H9 (cell line): Measurements from ENCODE around the gene FXYD7. TPM values are rescaled to one million over a fixed set of nuclear protein-coding genes. Genes with fewer than 3 reads are reported as not detected.

Experiments used
- DNase-seq: peaks from one replicate; pipeline ENCODE4 v3.0.0-alpha.2; 2017
- H2AFZ ChIP-seq: one replicate; pipeline ENCODE4 v1.6.1; 2013; ENCODE audit warnings: mild to moderate bottlenecking, low read length, control low read depth, moderate library complexity
- H2AK5ac ChIP-seq: 2 replicates; pipeline ENCODE4 v1.6.1; 2013; ENCODE audit warnings: low read length, control low read depth, mixed read lengths; ENCODE audit not compliant: insufficient read length
- H2BK120ac ChIP-seq: one replicate; pipeline ENCODE4 v1.6.1; 2013; ENCODE audit warnings: low read depth, mild to moderate bottlenecking, low read length, control low read depth, inconsistent platforms; ENCODE audit not compliant: poor library complexity, severe bottlenecking
- H2BK12ac ChIP-seq: 2 replicates; pipeline ENCODE4 v1.6.1; 2013; ENCODE audit warnings: low read length, control low read depth, mixed read lengths, low read depth; ENCODE audit not compliant: insufficient read length
- H2BK15ac ChIP-seq: 2 replicates; pipeline ENCODE4 v1.6.1; 2013; ENCODE audit warnings: low read depth, low read length, control low read depth
- H2BK20ac ChIP-seq: one replicate; pipeline ENCODE4 v1.6.1; 2013; ENCODE audit warnings: low read depth, mild to moderate bottlenecking, low read length, control low read depth, inconsistent platforms; ENCODE audit not compliant: poor library complexity, severe bottlenecking
- H2BK5ac ChIP-seq: 2 replicates; pipeline ENCODE4 v1.6.1; 2013; ENCODE audit warnings: low read length, control low read depth, mixed read lengths; ENCODE audit not compliant: insufficient read length
- H3K14ac ChIP-seq: 2 replicates; pipeline ENCODE4 v1.6.1; 2013; ENCODE audit warnings: low read length, control low read depth; ENCODE audit not compliant: insufficient read depth
- H3K18ac ChIP-seq: 2 replicates; pipeline ENCODE4 v1.6.1; 2013; ENCODE audit warnings: low read depth, mild to moderate bottlenecking, mixed read lengths, low read length, control low read depth; ENCODE audit not compliant: insufficient read length
- H3K23ac ChIP-seq: 2 replicates; pipeline ENCODE4 v1.6.1; 2013; ENCODE audit warnings: low read length, control low read depth, mixed read lengths, low read depth; ENCODE audit not compliant: insufficient read length
- H3K23me2 ChIP-seq: 2 replicates; pipeline ENCODE4 v1.6.1; 2013; ENCODE audit warnings: low read depth, mild to moderate bottlenecking, mixed read lengths, low read length, control low read depth; ENCODE audit not compliant: insufficient read length, poor library complexity, severe bottlenecking
- H3K27ac ChIP-seq: 2 replicates; pipeline ENCODE4 v1.5.1; 2013; ENCODE audit warnings: low read length, control low read depth, mixed read lengths, low read depth; ENCODE audit not compliant: insufficient read length
- H3K27me3 ChIP-seq: 2 replicates; pipeline ENCODE4 v1.6.1; 2013; ENCODE audit warnings: low read length, control low read depth, inconsistent platforms; ENCODE audit not compliant: insufficient read depth
- H3K4ac ChIP-seq: 2 replicates; pipeline ENCODE4 v1.6.1; 2013; ENCODE audit warnings: low read depth, mild to moderate bottlenecking, control low read depth, inconsistent platforms, low read length, moderate library complexity
- H3K4me1 ChIP-seq: 2 replicates; pipeline ENCODE4 v1.6.1; 2013; ENCODE audit warnings: low read length, control low read depth, inconsistent platforms; ENCODE audit not compliant: insufficient read depth
- H3K4me2 ChIP-seq: 2 replicates; pipeline ENCODE4 v1.6.1; 2013; ENCODE audit warnings: low read length, control low read depth, mixed read lengths; ENCODE audit not compliant: insufficient read length, insufficient read depth
- H3K56ac ChIP-seq: 2 replicates; pipeline ENCODE4 v1.6.1; 2013; ENCODE audit warnings: low read depth, mild to moderate bottlenecking, mixed read lengths, low read length, control low read depth; ENCODE audit not compliant: insufficient read length
- H3K79me1 ChIP-seq: 2 replicates; pipeline ENCODE4 v1.6.1; 2013; ENCODE audit warnings: low read depth, mild to moderate bottlenecking, moderate library complexity, low read length, control low read depth, inconsistent platforms; ENCODE audit not compliant: insufficient read depth, poor library complexity, severe bottlenecking
- H3K79me2 ChIP-seq: 2 replicates; pipeline ENCODE4 v1.6.1; 2013; ENCODE audit warnings: low read length, control low read depth, inconsistent platforms; ENCODE audit not compliant: insufficient read depth
- H3K9ac ChIP-seq: 2 replicates; pipeline ENCODE4 v1.6.1; 2013; ENCODE audit warnings: low read length, control low read depth, mixed read lengths; ENCODE audit not compliant: insufficient read length; ENCODE audit errors: extremely low read depth
- H3K9me3 ChIP-seq: one replicate; pipeline ENCODE4 v1.6.1; 2013; ENCODE audit warnings: low read depth, low read length, inconsistent platforms; ENCODE audit not compliant: control insufficient read depth
- H3T11ph ChIP-seq: one replicate; pipeline ENCODE4 v1.6.1; 2013; ENCODE audit warnings: mild to moderate bottlenecking, low read length, control low read depth, inconsistent platforms
- H4K20me1 ChIP-seq: one replicate; pipeline ENCODE4 v1.6.1; 2013; ENCODE audit not compliant: control insufficient read depth, insufficient read length, insufficient read depth
- H4K5ac ChIP-seq: 2 replicates; pipeline ENCODE4 v1.6.1; 2013; ENCODE audit warnings: low read depth, mild to moderate bottlenecking, mixed read lengths, low read length, control low read depth; ENCODE audit not compliant: insufficient read length
- H4K8ac ChIP-seq: replicated peaks from 2 replicates; pipeline ENCODE4 v1.6.1; 2013; ENCODE audit warnings: low read length, control low read depth, mixed read lengths, low read depth; ENCODE audit not compliant: insufficient read length
- H4K91ac ChIP-seq: 2 replicates; pipeline ENCODE4 v1.6.1; 2013; ENCODE audit warnings: low read depth, mild to moderate bottlenecking, moderate library complexity, mixed read lengths, low read length, control low read depth; ENCODE audit not compliant: insufficient read length
- H3K27ac Mint-ChIP-seq, 3 experiments: 2 replicates in 2 of 3; 3 replicates in 1 of 3; pipeline ENCODE4 v1.8.0; 2020 to 2021; ENCODE audit warnings: mixed read lengths in 3 of 3, mild to moderate bottlenecking in 1 of 3, moderate library complexity in 1 of 3
- H3K27me3 Mint-ChIP-seq: 2 replicates; pipeline ENCODE4 v1.8.0; 2021; ENCODE audit warnings: low read depth, mild to moderate bottlenecking, moderate library complexity, mixed read lengths
- H3K36me3 Mint-ChIP-seq, 3 experiments: 2 replicates in 2 of 3; 3 replicates in 1 of 3; pipeline ENCODE4 v1.8.0; 2020 to 2021; ENCODE audit warnings: low read depth in 3 of 3, mixed read lengths in 3 of 3; ENCODE audit not compliant: insufficient read depth in 1 of 3
- H3K4me1 Mint-ChIP-seq, 2 experiments: 2 replicates each; pipeline ENCODE4 v1.8.0; 2020; ENCODE audit warnings: mixed read lengths in 2 of 2
- H3K4me3 Mint-ChIP-seq, 2 experiments: 2 replicates in 1 of 2; 3 replicates in 1 of 2; pipeline ENCODE4 v1.8.0; 2020 to 2021; ENCODE audit warnings: mild to moderate bottlenecking in 2 of 2, mixed read lengths in 2 of 2, moderate library complexity in 1 of 2
- H3K9me3 Mint-ChIP-seq, 2 experiments: 2 replicates in 1 of 2; 3 replicates in 1 of 2; pipeline ENCODE4 v1.8.0; 2020; ENCODE audit warnings: mild to moderate bottlenecking in 2 of 2, mixed read lengths in 2 of 2, moderate library complexity in 1 of 2
- CTCF ChIP-seq: fragments of 200-600 bp; sonication (generic); conservative IDR thresholded peaks from 3 replicates; pipeline ENCODE4 v1.8.0; 2021; ENCODE audit warnings: antibody characterized with exemption, mild to moderate bottlenecking
- WGBS: extraction: QIAGEN DNeasy Blood & Tissue Kit; methylation state at CpG from one replicate; pipeline ENCODE4 v1.1.7; 2013; ENCODE audit warnings: missing lambda C conversion rate, low lambda C conversion rate, mixed read lengths; ENCODE audit not compliant: insufficient read length; ENCODE audit errors: extremely low coverage; 5-methylcytosine and 5-hydroxymethylcytosine counted together
- total RNA-seq: library from RNA; stranded (reverse); gene quantifications from 2 replicates; pipeline ENCODE4 v1.2.1, GENCODE V29; 2021

The FXYD7 gene
- total RNA-seq, 1 experiment from 2014 or later, result 9.0 TPM

- Histone ChIP-seq H3K4me1 (no peaks in the 10 kb centered on the region; the same call in 1 of the 2 replicates), H3T11ph (no peak overlapping the region), H3K9ac (no peak overlapping the region), H2AFZ (no peak overlapping the region), H3K23ac (no peak overlapping the region), H3K23me2 (no peaks in the 10 kb centered on the region), H3K79me1 (no peaks in the 10 kb centered on the region), H3K9me3 (no peaks in the 10 kb centered on the region), H3K4ac (no peak overlapping the region), H3K14ac (no peak overlapping the region), H2BK20ac (no peak overlapping the region), H3K79me2 (no peaks in the 10 kb centered on the region), H2BK5ac (no peak overlapping the region), H2BK15ac (no peak overlapping the region), H3K18ac (no peak overlapping the region), H2AK5ac (no peak overlapping the region), H4K5ac (no peak overlapping the region), H4K20me1 (no peaks in the 10 kb centered on the region), H3K4me2 (no peak overlapping the region), H2BK12ac (no peak overlapping the region), H3K56ac (no peak overlapping the region), H3K27me3 (no peaks in the 10 kb centered on the region), H4K8ac (no peak overlapping the region), H4K91ac (no peak overlapping the region), H3K27ac (no peak overlapping the region), H2BK120ac (no peak overlapping the region)
- H3K36me3 Mint-ChIP-seq, result no peaks in the 10 kb centered on the region
- no peak for TF ChIP-seq CTCF
- peaks cover 10% of the 10 kb centered on the region for H3K27me3 Mint-ChIP-seq
- H3K4me1 Mint-ChIP-seq, result peaks cover 41 to 53% of the 10 kb centered on the region in 2 experiments
- H3K9me3 Mint-ChIP-seq, result no peaks in the 10 kb centered on the region
- WGBS, result no CpG with 5 or more reads among the region's 7 CpGs
- DNase-seq, result no peak
- no peak overlapping the region for H3K4me3 Mint-ChIP-seq
- no peak overlapping the region for H3K27ac Mint-ChIP-seq
Measured at GRCh38 chr19:35120898-35121297, 22.2 kb upstream of the FXYD7 start.
